ENCODE results near the gene RFX6.
"Not testable (repeated sequence)": the region's sequence is repeated elsewhere in the genome, so short reads cannot be mapped to it uniquely, and the experiment has no call there.

RFX6 gene

GRCh38 chr6:116876635-116877611 lies at the start of gene RFX6:
TSS of gene RFX6 (plus strand) at chr6:116877242. CDS start at chr6:116877276, 34 bp downstream.
- DNase-seq = no peak

GRCh38 chr6:116827561-116828240 lies 49.3 kb upstream of the RFX6 start:
- DNase-seq = no peak

- DNase-seq = no peak
Observed at GRCh38 chr6:116828983-116829382, 48.1 kb upstream of the RFX6 start, which contains the start of gene GPRC6A. TSS of gene GPRC6A (minus strand) at chr6:116829083. CDS start at chr6:116829013, 70 bp downstream.

GRCh38 chr6:116834526-116834925 lies 42.5 kb upstream of the RFX6 start:
- DNase-seq = not testable (repeated sequence)

- DNase-seq = no peak
Observed at GRCh38 chr6:116836606-116837342, 40.3 kb upstream of the RFX6 start.

GRCh38 chr6:116840091-116840490 lies 37.0 kb upstream of the RFX6 start:
- DNase-seq = no peak

- DNase-seq = no peak
Observed at GRCh38 chr6:116842459-116842858, 34.6 kb upstream of the RFX6 start.

GRCh38 chr6:116847227-116847626 lies 29.8 kb upstream of the RFX6 start:
- peak; percentile 27 for DNase-seq

- no peak for DNase-seq
Observed at GRCh38 chr6:116858060-116858459, 19.0 kb upstream of the RFX6 start.

- no peak for DNase-seq
Observed at GRCh38 chr6:116859264-116859663, 17.8 kb upstream of the RFX6 start.

GRCh38 chr6:116866281-116866871 lies 10.7 kb upstream of the RFX6 start:
- DNase-seq = no peak

GRCh38 chr6:116872771-116873170 lies 4.3 kb upstream of the RFX6 start:
- DNase-seq = no peak

GRCh38 chr6:116876107-116876506 lies 935 bp upstream of the RFX6 start:
- no peak for DNase-seq

GRCh38 chr6:116877743-116878142 lies 701 bp downstream of the RFX6 start:
- DNase-seq = no peak

- no peak for DNase-seq
Observed at GRCh38 chr6:116881236-116881635, 4.2 kb downstream of the RFX6 start.

GRCh38 chr6:116883005-116883404 lies 6.0 kb downstream of the RFX6 start:
- no peak for DNase-seq

GRCh38 chr6:116884530-116884929 lies 7.5 kb downstream of the RFX6 start:
- DNase-seq = no peak

GRCh38 chr6:116887168-116887567 lies 10.1 kb downstream of the RFX6 start:
- no peak for DNase-seq

- DNase-seq = no peak
Observed at GRCh38 chr6:116887894-116888293, 10.9 kb downstream of the RFX6 start.

GRCh38 chr6:116888732-116889360 lies 11.8 kb downstream of the RFX6 start:
- no peak for DNase-seq

- DNase-seq = no peak
Observed at GRCh38 chr6:116894669-116895068, 17.6 kb downstream of the RFX6 start.

GRCh38 chr6:116895935-116896334 lies 18.9 kb downstream of the RFX6 start:
- no peak for DNase-seq

Measured in NCI-H524 treated with DMSO at 0.1 percent for 48 hours (cell line).